IMR-90 (cell line): ENCODE measurements around the gene MED13. TPM values are rescaled to one million over a fixed set of nuclear protein-coding genes. Genes with fewer than 3 reads are reported as not detected.

ENCODE experiments used
- ATAC-seq: fragments of 200-7000 bp; cut with Tn5 transposase; 2 replicates; pipeline ENCODE4 v1.9.1; 2020; ENCODE audit warnings: low read depth, mild to moderate bottlenecking, moderate library complexity
- BruUV-seq: library from RNA; stranded (reverse); fragments of 400-500 nt; replicated peaks from 2 replicates; lab custom pipeline; 2021; lab: Mats Ljungman, UMichigan
- CTCF ChIA-PET: fragments of 300-600 bp; formaldehyde crosslinking; extraction: SDS; loops from one replicate; lab custom pipeline; 2021; ENCODE audit warnings: antibody characterized with exemption; lab: Yijun Ruan, JAX
- POLR2A ChIA-PET: fragments of 300-600 bp; sonication (Branson Sonifier 250); formaldehyde crosslinking; loops from one replicate; lab custom pipeline; 2022; ENCODE audit warnings: antibody characterized with exemption; ENCODE audit not compliant: unreplicated experiment; lab: Charles Lee
- DNase-seq: peaks from one replicate; pipeline ENCODE4 v3.0.0; 2013
- H2AFZ ChIP-seq: replicated peaks from 2 replicates; pipeline ENCODE3; 2013; ENCODE audit warnings: low read length, mild to moderate bottlenecking; ENCODE audit not compliant: poor library complexity
- H2AK5ac ChIP-seq: 2 replicates; pipeline ENCODE4 v1.6.1; 2013; ENCODE audit warnings: low read depth, low read length, inconsistent platforms
- H2AK9ac ChIP-seq: replicated peaks from 2 replicates; pipeline ENCODE3; 2013; ENCODE audit warnings: mild to moderate bottlenecking, low read depth, low read length, moderate library complexity; ENCODE audit not compliant: poor library complexity
- H2BK120ac ChIP-seq: 2 replicates; pipeline ENCODE4 v1.6.1; 2013; ENCODE audit warnings: low read depth, low read length, inconsistent platforms
- H2BK15ac ChIP-seq: 3 replicates; pipeline ENCODE4 v1.6.1; 2013; ENCODE audit warnings: low read depth, low read length, inconsistent platforms
- H2BK20ac ChIP-seq: 2 replicates; pipeline ENCODE4 v1.6.1; 2013; ENCODE audit warnings: low read depth, mild to moderate bottlenecking, inconsistent platforms, low read length, moderate library complexity
- H2BK5ac ChIP-seq: 2 replicates; pipeline ENCODE4 v1.6.1; 2013; ENCODE audit warnings: mild to moderate bottlenecking, low read depth, low read length, inconsistent platforms; ENCODE audit not compliant: poor library complexity, severe bottlenecking
- H3K14ac ChIP-seq: replicated peaks from 2 replicates; pipeline ENCODE4 v1.6.1; 2013; ENCODE audit warnings: low read depth, low read length, inconsistent platforms
- H3K18ac ChIP-seq: 2 replicates; pipeline ENCODE4 v1.6.1; 2013; ENCODE audit warnings: low read depth, low read length, control low read depth
- H3K23ac ChIP-seq: 2 replicates; pipeline ENCODE4 v1.6.1; 2013; ENCODE audit warnings: low read depth, low read length, inconsistent platforms
- H3K27ac ChIP-seq: 2 replicates; pipeline ENCODE4 v1.5.1; 2013; ENCODE audit warnings: mild to moderate bottlenecking, control low read depth, low read length; ENCODE audit not compliant: insufficient read depth
- H3K27me3 ChIP-seq: 2 replicates; pipeline ENCODE4 v1.6.1; 2013; ENCODE audit warnings: low read length; ENCODE audit not compliant: control insufficient read depth, insufficient read depth
- H3K36me3 ChIP-seq: 2 replicates; pipeline ENCODE4 v1.6.1; 2013; ENCODE audit warnings: low read length, mixed read lengths; ENCODE audit not compliant: control insufficient read depth, insufficient read depth
- H3K4ac ChIP-seq: 2 replicates; pipeline ENCODE4 v1.6.1; 2013; ENCODE audit warnings: low read depth, low read length, inconsistent platforms
- H3K4me1 ChIP-seq: 2 replicates; pipeline ENCODE4 v1.6.1; 2013; ENCODE audit warnings: low read length, mixed read lengths; ENCODE audit not compliant: control insufficient read depth, insufficient read depth
- H3K4me2 ChIP-seq: 2 replicates; pipeline ENCODE4 v1.6.1; 2013; ENCODE audit warnings: low read depth, mild to moderate bottlenecking, control low read depth, low read length, moderate library complexity
- H3K4me3 ChIP-seq: 2 replicates; pipeline ENCODE4 v1.5.1; 2013; ENCODE audit warnings: low read depth, mild to moderate bottlenecking, control low read depth, low read length, moderate library complexity; ENCODE audit not compliant: insufficient read depth
- H3K56ac ChIP-seq: 2 replicates; pipeline ENCODE4 v1.6.1; 2013; ENCODE audit warnings: low read length, inconsistent platforms; ENCODE audit not compliant: insufficient read depth; ENCODE audit errors: extremely low read depth
- H3K79me1 ChIP-seq, 2 experiments: 2 replicates each; pipeline ENCODE4 v1.6.1; 2013; ENCODE audit warnings: low read length in 2 of 2, inconsistent platforms in 1 of 2, low read depth in 1 of 2
- H3K9ac ChIP-seq: 2 replicates; pipeline ENCODE4 v1.6.1; 2013; ENCODE audit warnings: low read depth, low read length, control low read depth
- H3K9me1 ChIP-seq: 2 replicates; pipeline ENCODE4 v1.6.1; 2013; ENCODE audit warnings: low read length, inconsistent platforms; ENCODE audit not compliant: insufficient read depth
- H3K9me3 ChIP-seq: 2 replicates; pipeline ENCODE4 v1.6.1; 2013; ENCODE audit warnings: low read length; ENCODE audit not compliant: control insufficient read depth, insufficient read depth
- H4K20me1 ChIP-seq: 2 replicates; pipeline ENCODE4 v1.6.1; 2013; ENCODE audit warnings: low read length, inconsistent platforms; ENCODE audit not compliant: insufficient read depth
- H4K5ac ChIP-seq: 2 replicates; pipeline ENCODE4 v1.6.1; 2013; ENCODE audit warnings: mild to moderate bottlenecking, low read depth, low read length, control low read depth
- H4K8ac ChIP-seq, 2 experiments: 2 replicates each; pipeline ENCODE4 v1.6.1; 2013; ENCODE audit warnings: low read depth in 2 of 2, low read length in 2 of 2, control low read depth in 1 of 2, inconsistent platforms in 1 of 2
- H4K91ac ChIP-seq: 2 replicates; pipeline ENCODE4 v1.6.1; 2013; ENCODE audit warnings: low read depth, low read length, inconsistent platforms; ENCODE audit not compliant: insufficient read depth
- BHLHE40 ChIP-seq: fragments of 150-350 bp; IDR thresholded peaks from 2 replicates; pipeline ENCODE4 v1.6.1; 2016; ENCODE audit warnings: mild to moderate bottlenecking, low read depth, low read length
- FOS ChIP-seq: fragments of 150-350 bp; IDR thresholded peaks from 2 replicates; pipeline ENCODE4 v1.6.1; 2016; ENCODE audit warnings: low read depth, low read length
- MAFK ChIP-seq: IDR thresholded peaks from 2 replicates; pipeline ENCODE4 v1.6.1; 2012; ENCODE audit warnings: low read depth, low read length, improper control_type of control experiment
- MAZ ChIP-seq: IDR thresholded peaks from 2 replicates; pipeline ENCODE4 v1.6.1; 2012; ENCODE audit warnings: low read depth, mild to moderate bottlenecking, low read length, improper control_type of control experiment, moderate library complexity, borderline replicate concordance
- MXI1 ChIP-seq: IDR thresholded peaks from 2 replicates; pipeline ENCODE4 v1.6.1; 2012; ENCODE audit warnings: low read depth, mild to moderate bottlenecking, low read length, moderate library complexity, borderline replicate concordance
- NFE2L2 ChIP-seq: fragments of 150-350 bp; IDR thresholded peaks from 2 replicates; pipeline ENCODE4 v1.6.1; 2016; ENCODE audit warnings: low read depth, mild to moderate bottlenecking, low read length
- RAD21 ChIP-seq: IDR thresholded peaks from 2 replicates; pipeline ENCODE4 v1.6.1; 2012; ENCODE audit warnings: low read length, improper control_type of control experiment
- RCOR1 ChIP-seq: IDR thresholded peaks from 2 replicates; pipeline ENCODE4 v1.6.1; 2012; ENCODE audit warnings: mild to moderate bottlenecking, low read length, improper control_type of control experiment; ENCODE audit not compliant: insufficient replicate concordance
- RFX5 ChIP-seq: IDR thresholded peaks from 2 replicates; pipeline ENCODE4 v1.8.0; 2012; ENCODE audit warnings: low read depth, mild to moderate bottlenecking, low read length, moderate library complexity
- WGBS, 2 experiments: methylation state at CpG; one replicate each; pipeline versions ENCODE4 v1.1.5 to v1.1.7; 2013; ENCODE audit warnings: missing lambda C conversion rate in 2 of 2; ENCODE audit not compliant: insufficient read length in 1 of 2; ENCODE audit errors: extremely low coverage in 2 of 2; 5-methylcytosine and 5-hydroxymethylcytosine counted together
- dilution Hi-C: fragments of 300-500 bp; cut with HindIII; formaldehyde crosslinking; loops from one replicate; pipeline ENCODE4 v1.14.3; 2018; ENCODE audit warnings: low sequenced_read_pairs; ENCODE audit not compliant: unreplicated experiment
- in situ Hi-C: fragments of 300-500 bp; cut with MboI; formaldehyde crosslinking; loops from 3 replicates; pipeline ENCODE4 v1.14.3; 2019; ENCODE audit warnings: low sequenced_read_pairs, inconsistent platforms, mixed read lengths
- intact Hi-C: fragments of 100-400 bp; cut with micrococcal nuclease; formaldehyde crosslinking; loops from 2 replicates; pipeline ENCODE4 v1.10.0; 2022
- polyA plus RNA-seq, 3 experiments: library from polyadenylated mRNA; depleted of rRNA; stranded (reverse); fragments of >200 nt; gene quantifications; 2 replicates each; pipeline ENCODE4 v1.2.3, GENCODE V29; 2012; ENCODE audit warnings: low replicate concordance in 1 of 3
- total RNA-seq: library from RNA; depleted of rRNA; stranded (reverse); fragments of >200 nt; gene quantifications from 2 replicates; pipeline ENCODE4 v1.2.3, GENCODE V29; 2012
- TF ChIP-seq, protein P1 (sequence below): fragments of 150-350 bp; IDR thresholded peaks from 2 replicates; pipeline ENCODE4 v1.6.1; 2017; ENCODE audit warnings: mild to moderate bottlenecking, antibody characterized with exemption, low read length, low read depth
- TF ChIP-seq, protein P2 (sequence below): conservative IDR thresholded peaks from 2 replicates; pipeline ENCODE4 v1.5.1; 2012; ENCODE audit warnings: mild to moderate bottlenecking, low read depth, low read length, improper control_type of control experiment
- TF ChIP-seq, protein P3 (sequence below): fragments of 150-350 bp; IDR thresholded peaks from 2 replicates; pipeline ENCODE4 v1.6.1; 2016; ENCODE audit warnings: low read depth, mild to moderate bottlenecking, low read length, moderate library complexity, borderline replicate concordance

Gene MED13
- total and polyA plus RNA-seq, 2 of the 4 experiments (the other 2 are of a cell fraction): 9.7 to 67.2 TPM

DNA sequence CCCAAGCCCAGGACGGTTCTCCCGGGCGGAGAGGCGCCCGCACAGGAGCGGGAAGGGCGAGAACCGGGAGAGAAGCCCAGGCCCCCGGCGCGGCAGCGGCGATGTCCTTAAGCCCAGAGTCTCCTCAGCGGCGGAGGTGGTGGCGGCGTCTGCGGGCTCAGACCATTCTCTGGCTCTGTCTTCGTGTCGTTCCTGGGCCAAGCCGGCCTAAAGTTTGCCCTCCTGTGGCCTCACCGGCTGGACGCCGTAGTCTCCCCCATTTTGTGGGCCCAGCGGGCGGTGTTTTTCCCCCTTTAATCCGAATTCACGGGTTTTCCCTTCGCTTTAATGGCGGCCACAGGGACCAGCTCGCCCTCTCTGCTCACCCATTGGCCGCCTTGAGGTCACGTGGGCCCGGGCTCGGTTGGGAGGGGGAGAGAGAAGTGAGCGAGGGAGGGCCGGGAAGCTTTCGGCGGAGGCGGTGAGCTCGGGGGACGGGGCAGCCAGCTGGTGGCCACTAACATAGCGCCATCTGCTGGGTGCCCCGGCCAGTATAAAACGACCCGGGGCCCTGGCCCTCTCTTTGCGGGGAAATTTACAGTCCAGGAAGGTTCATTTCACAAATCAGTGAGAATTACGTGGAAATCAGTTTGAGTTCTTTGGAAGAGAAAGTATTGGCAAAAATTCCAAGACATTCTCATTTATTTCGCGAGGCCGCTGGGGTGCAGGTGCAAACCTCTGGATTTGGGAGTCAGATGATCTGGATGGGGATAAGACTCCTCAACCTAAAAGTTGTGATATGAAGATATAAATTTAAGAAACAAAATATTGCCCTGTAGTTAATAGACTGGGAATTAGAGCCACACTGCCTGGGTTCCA is 762 bp upstream of the MED13 start:
- Histone ChIP-seq H3K56ac (peak overlapping the region; percentile 96), H3K4me1 (peaks cover 2% of the 10 kb centered on the region; the same call in 1 of the 2 replicates), H4K91ac (peak overlapping the region; percentile 94), H2AK5ac (0 out of 2 replicates have a peak overlapping the region, but pooled peaks have one; percentile 21), H3K27me3 (no peaks in the 10 kb centered on the region), H3K4me2 (peak overlapping the region; percentile 50; the same call in 1 of the 2 replicates), H3K18ac (peak overlapping the region; percentile 96), H2AFZ (peak overlapping the region; percentile 99), H2BK20ac (0 out of 2 replicates have a peak overlapping the region, but pooled peaks have one; percentile 20), H3K27ac (peak overlapping the region; percentile 99), H2AK9ac (peak overlapping the region; percentile 85), H3K9me3 (no peaks in the 10 kb centered on the region), H3K36me3 (peaks cover under 1% of the 10 kb centered on the region; the same call in 1 of the 2 replicates), H2BK15ac (no peak overlapping the region), H2BK5ac (peak overlapping the region; percentile 96), H3K79me1 (peaks cover 0 to 19% of the 10 kb centered on the region in 2 experiments; a peak in 2 of 4 replicates), H2BK120ac (peak overlapping the region; percentile 68), H3K9ac (peak overlapping the region; percentile 99), H4K5ac (peak overlapping the region; percentile 94), H4K8ac (peak overlapping the region; percentile 83 to 97), H3K23ac (peak overlapping the region; percentile 98), H3K4ac (peak overlapping the region; percentile 96), H3K14ac (peak overlapping the region; percentile 100), H3K4me3 (peak overlapping the region; percentile 97), H4K20me1 (peaks cover 37% of the 10 kb centered on the region), H3K9me1 (no peaks in the 10 kb centered on the region)
- intact Hi-C loops (loop anchor here (5.0 kb wide), 2 partner anchors 429 to 654 kb away; no protein-coding TSS in a partner anchor), dilution Hi-C loops (no loop called here), in situ Hi-C loops (loop anchor here (25.0 kb wide), 1 partner anchor 429 kb away; no protein-coding TSS in a partner anchor)
- ChIA-PET POLR2A (no interaction called here), CTCF (interaction anchor here (0.5 to 1.2 kb wide), 8 partner anchors 11 to 51 kb away, joined by 3 to 9 read pairs (median 4); no protein-coding TSS in a partner anchor)
- 0% methylated on average over 9 of the region's 51 CpGs; no CpG with 5 or more reads in 1 of the 2 experiments for WGBS, 2 experiments
- no TSS peak for BruUV-seq
- DNase-seq (peak; percentile 96), ATAC-seq (peak; percentile 95)
- TF ChIP-seq NFE2L2 (no peak), RAD21 (peak; percentile 66), RCOR1 (no peak), FOS (peak; percentile 52; the same call in 1 of the 2 replicates), MXI1 (no peak), MAFK (no peak), MAZ (peak; percentile 98), RFX5 (no peak), BHLHE40 (no peak)
- TF ChIP-seq, protein P1, sequence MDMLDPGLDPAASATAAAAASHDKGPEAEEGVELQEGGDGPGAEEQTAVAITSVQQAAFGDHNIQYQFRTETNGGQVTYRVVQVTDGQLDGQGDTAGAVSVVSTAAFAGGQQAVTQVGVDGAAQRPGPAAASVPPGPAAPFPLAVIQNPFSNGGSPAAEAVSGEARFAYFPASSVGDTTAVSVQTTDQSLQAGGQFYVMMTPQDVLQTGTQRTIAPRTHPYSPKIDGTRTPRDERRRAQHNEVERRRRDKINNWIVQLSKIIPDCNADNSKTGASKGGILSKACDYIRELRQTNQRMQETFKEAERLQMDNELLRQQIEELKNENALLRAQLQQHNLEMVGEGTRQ: peak; percentile 99
- TF ChIP-seq, protein P2, sequence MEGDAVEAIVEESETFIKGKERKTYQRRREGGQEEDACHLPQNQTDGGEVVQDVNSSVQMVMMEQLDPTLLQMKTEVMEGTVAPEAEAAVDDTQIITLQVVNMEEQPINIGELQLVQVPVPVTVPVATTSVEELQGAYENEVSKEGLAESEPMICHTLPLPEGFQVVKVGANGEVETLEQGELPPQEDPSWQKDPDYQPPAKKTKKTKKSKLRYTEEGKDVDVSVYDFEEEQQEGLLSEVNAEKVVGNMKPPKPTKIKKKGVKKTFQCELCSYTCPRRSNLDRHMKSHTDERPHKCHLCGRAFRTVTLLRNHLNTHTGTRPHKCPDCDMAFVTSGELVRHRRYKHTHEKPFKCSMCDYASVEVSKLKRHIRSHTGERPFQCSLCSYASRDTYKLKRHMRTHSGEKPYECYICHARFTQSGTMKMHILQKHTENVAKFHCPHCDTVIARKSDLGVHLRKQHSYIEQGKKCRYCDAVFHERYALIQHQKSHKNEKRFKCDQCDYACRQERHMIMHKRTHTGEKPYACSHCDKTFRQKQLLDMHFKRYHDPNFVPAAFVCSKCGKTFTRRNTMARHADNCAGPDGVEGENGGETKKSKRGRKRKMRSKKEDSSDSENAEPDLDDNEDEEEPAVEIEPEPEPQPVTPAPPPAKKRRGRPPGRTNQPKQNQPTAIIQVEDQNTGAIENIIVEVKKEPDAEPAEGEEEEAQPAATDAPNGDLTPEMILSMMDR: peak; percentile 97
- TF ChIP-seq, protein P3, sequence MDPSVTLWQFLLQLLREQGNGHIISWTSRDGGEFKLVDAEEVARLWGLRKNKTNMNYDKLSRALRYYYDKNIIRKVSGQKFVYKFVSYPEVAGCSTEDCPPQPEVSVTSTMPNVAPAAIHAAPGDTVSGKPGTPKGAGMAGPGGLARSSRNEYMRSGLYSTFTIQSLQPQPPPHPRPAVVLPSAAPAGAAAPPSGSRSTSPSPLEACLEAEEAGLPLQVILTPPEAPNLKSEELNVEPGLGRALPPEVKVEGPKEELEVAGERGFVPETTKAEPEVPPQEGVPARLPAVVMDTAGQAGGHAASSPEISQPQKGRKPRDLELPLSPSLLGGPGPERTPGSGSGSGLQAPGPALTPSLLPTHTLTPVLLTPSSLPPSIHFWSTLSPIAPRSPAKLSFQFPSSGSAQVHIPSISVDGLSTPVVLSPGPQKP: no peak
